GM08714 (cell line): ENCODE measurements around the gene SNX21.
"Not testable (repeated sequence)": the region's sequence is repeated elsewhere in the genome, so short reads cannot be mapped to it uniquely, and the experiment has no call there.

Experiments used
- H3K4me3 ChIP-seq: fragments of 200-500 bp; sonication (Bioruptor generic); 2 replicates; pipeline ENCODE4 v1.5.1; 2014; ENCODE audit warnings: mild to moderate bottlenecking, low read length, inconsistent platforms
- ZNF274 ChIP-seq: IDR thresholded peaks from 2 replicates; pipeline ENCODE4 v1.6.1; 2012; ENCODE audit warnings: mild to moderate bottlenecking, low read depth, low read length

Gene SNX21

GRCh38 chr20:45814314-45814713 lies 19.3 kb upstream of the SNX21 start:
- no peak for TF ChIP-seq ZNF274
- peak overlapping the region; percentile 15; the same call in 1 of the 2 replicates for H3K4me3 ChIP-seq

DNA sequence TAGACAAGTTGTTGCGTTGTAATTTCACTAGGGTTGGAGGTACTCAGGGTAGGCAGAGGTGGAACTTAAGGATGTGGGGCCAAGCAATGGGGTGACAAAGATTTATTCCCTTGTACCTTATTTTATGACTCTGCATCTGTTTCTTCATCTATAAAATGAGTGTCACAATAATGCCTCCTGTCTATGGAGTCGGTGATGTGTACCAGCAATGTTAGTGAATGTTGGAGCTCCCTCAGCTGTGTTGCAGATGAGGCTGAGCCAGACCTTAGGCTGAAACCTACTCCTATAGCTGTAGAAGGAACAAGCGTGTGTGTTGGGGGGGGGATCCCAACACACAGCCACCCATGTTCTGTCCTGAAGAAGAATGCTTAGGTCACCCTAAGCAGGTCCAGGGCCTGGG lies 16.6 kb upstream of the SNX21 start:
- TF ChIP-seq ZNF274 = no peak
- H3K4me3 ChIP-seq = no peak overlapping the region

- H3K4me3 ChIP-seq = no peak overlapping the region
- no peak for TF ChIP-seq ZNF274
Measured at GRCh38 chr20:45817376-45818194, 16.0 kb upstream of the SNX21 start.

GRCh38 chr20:45818239-45818638 lies 15.4 kb upstream of the SNX21 start:
- TF ChIP-seq ZNF274 = no peak
- no peak overlapping the region for H3K4me3 ChIP-seq

GRCh38 chr20:45819466-45819865 lies 14.1 kb upstream of the SNX21 start:
- no peak for TF ChIP-seq ZNF274

DNA sequence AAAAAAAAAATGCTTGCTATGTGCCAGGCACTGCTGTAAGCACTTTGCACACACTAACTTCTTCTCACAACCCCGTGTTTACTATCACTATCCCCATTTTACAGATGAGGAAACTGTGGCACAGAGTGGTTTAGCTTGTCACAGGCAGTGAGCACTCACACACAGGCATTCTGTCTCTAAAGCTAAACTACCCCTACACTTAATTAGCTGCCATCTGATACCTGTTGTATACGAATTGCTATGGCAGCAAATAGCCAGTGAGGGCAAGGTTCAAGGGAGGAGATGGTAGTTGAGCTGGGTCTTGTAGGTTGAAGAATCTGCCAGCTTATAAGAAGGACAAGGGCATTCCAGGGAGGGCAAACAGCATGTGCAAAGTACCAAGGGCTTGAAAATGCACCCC lies 11.7 kb upstream of the SNX21 start:
- H3K4me3 ChIP-seq = no peak overlapping the region
- TF ChIP-seq ZNF274 = no peak

More at GRCh38 chr20:45819466-45819865, 14.1 kb upstream of the SNX21 start:
- H3K4me3 ChIP-seq = no peak overlapping the region

DNA sequence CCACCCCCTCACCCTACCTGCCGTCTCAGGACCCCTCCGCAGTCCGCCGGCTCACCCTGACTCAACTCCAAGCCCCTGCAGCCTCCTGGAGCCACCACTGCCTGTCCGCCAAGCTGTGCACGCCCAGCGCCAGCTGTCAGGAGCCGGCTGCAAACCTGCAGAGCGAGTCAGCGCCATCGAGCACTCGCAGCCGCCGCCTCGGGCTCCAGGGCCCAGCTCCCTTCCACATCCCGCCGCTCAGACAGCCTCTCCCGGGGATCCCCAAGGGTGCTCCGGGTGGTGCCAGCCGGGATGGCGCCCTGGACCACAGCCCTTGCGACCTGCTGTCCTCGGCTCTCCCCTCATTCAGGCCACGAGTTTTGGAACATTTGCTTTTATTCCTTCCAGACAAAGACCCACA lies 10.7 kb upstream of the SNX21 start:
- TF ChIP-seq ZNF274 = no peak
- no peak overlapping the region for H3K4me3 ChIP-seq

DNA sequence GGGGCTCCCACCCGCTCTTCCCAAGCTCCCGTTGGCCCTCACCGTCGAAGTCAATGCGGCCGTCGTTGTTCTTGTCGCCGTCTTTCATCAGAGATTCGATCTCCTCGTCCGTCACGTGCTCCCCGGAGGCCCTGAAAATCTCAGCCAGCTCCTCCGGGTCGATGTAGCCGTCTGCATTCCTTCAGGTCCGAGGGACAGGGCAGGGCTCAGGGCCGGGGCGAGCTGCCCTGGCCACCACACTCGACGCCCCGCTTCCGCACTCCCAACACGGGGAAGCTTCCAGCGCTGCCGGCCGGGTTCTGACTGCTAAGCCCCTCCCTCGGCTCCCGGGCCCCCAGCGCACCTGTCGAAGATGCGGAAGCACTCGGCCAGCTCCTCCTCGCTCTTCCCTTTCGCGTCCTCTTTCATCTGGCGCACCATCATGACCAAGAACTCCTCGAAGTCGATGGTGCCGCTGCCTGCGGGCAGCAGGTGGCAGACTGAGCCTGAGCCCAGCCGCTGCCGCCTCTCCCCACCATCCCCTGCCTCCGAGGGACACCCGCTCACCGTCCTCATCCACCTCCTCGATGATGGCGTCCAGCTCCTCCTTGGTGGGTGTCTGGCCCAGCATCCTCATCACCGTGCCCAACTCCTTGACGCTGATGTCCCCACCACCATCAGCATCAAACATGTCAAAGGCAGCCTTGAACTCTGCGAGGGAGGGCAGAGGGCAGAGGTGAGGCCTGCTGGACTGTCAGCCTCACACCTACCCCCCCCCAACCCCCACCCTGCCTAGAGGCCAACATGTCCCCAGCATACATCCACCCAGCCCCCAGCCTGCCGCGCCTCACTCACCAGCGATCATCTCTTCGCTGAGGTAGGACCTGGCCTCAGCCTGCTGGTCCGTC lies 9.4 kb upstream of the SNX21 start:
- no peak overlapping the region; the same call in 1 of the 2 replicates for H3K4me3 ChIP-seq

GRCh38 chr20:45826381-45827019 lies 7.1 kb upstream of the SNX21 start:
- H3K4me3 ChIP-seq = no peak overlapping the region
- no peak for TF ChIP-seq ZNF274

More for the DNA sequence above, 9.4 kb upstream of the SNX21 start:
- no peak for TF ChIP-seq ZNF274

- TF ChIP-seq ZNF274 = no peak
- no peak within 1 kb of the TSS for H3K4me3 ChIP-seq
Measured at GRCh38 chr20:45827030-45827652, 6.5 kb upstream of the SNX21 start, which contains the start of gene TNNC2. Gene TNNC2 (minus strand): TSS chr20:45827312. CDS start chr20:45827248, 64 bp downstream.

DNA sequence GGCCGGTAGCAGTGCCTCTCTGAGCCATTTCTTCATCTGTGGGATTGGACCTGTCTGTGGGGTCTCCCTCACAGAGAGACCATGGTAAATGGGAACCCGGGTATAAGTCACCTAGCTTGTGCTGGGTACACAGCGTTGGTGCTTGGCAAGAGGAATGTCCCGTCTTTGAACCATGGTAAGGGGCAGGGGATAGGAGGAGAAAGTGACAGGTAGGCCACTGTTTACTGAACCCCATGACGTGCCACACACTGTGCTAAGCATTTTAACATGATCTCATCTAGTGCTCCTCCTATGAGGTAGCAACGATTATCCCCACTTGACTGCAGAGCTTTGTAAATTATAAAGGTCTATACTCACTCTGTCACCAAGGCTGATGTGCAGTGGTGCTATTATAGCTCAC lies 5.9 kb upstream of the SNX21 start:
- no peak overlapping the region for H3K4me3 ChIP-seq
- TF ChIP-seq ZNF274 = no peak

DNA sequence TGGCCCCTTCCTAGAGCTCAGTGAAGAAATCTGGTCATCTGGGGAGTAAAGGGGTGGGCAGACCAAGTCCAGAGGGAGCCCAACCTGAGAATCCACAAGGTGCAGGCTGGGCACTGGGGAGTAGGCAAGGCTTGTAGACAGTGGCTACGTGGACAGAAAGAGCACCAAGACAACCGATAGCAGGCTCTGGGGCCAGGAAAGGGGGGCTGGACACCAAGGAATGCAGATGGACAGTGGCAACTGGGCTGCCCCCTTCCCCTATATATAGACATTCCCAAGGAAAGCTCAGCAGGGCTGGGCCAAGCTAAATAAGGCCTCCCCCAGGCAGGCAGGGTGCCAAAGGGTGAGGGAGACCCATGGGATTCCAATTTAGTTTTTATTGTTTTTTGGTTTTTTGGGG lies 5.0 kb upstream of the SNX21 start:
- no peak overlapping the region for H3K4me3 ChIP-seq
- TF ChIP-seq ZNF274 = no peak

DNA sequence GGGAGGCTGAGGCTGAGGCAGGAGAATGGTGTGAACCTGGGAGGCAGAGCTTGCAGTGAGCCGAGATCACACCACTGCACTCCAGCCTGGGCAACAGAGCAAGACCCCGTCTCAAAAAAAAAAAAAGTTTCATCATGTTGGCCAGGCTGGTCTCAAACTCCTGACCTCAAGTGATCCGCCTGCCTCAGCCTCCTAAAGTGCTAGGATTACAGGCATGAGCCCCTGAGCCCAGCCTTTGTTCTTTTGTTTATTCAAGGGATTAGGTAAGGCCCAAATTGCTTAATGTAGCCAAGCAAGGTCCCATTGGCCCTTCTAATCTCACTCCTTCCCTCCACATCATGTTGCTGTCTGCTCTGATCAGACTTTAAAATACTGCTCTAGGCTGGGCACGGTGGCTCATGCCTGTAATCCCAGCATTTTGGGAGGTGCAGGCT lies 3.9 kb upstream of the SNX21 start:
- H3K4me3 ChIP-seq = not testable (repeated sequence)

DNA sequence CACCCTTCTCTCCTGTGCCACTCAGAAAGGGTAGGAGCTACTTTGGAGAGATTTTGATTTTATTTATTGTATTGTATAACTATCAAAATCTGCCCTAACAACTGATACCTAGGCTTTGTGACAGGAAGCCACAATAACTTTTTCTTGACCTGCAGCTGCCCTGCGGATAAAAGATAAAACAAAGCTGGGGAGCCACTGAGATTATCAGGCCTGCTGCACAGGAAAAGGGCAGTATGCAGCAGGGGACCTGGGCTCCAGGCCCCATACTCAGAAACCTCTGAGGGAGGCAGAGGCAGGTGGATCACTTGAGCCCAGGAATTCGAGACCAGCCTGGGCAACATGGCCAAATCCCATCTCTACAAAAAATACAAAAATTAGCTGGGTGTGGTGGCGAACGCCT lies 980 bp upstream of the SNX21 start:
- H3K4me3 ChIP-seq = no peak overlapping the region

More for the DNA sequence above, 980 bp upstream of the SNX21 start:
- TF ChIP-seq ZNF274 = no peak
